ENCODE measurements around the gene TBCEL. TPM values are rescaled to one million over a fixed set of nuclear protein-coding genes. Genes with fewer than 3 reads are reported as not detected.

TBCEL gene
- total RNA-seq, 1 donor from 2014 or later, result 25.0 TPM

GRCh38 chr11:121035780-121036179 lies 11.9 kb downstream of the TBCEL start:
- no peak for TF ChIP-seq CTCF (IDR thresholded peaks at IDR 0.05; ENCODE audit: borderline replicate concordance)
- no peaks in the 10 kb centered on the region for H3K9me3 ChIP-seq (replicated peaks)
- no peaks in the 10 kb centered on the region for H3K36me3 ChIP-seq
- no peak overlapping the region for H3K4me3 ChIP-seq
- peaks cover 38% of the 10 kb centered on the region for H3K4me1 ChIP-seq
- H3K27ac ChIP-seq (replicated peaks), result no peak overlapping the region
- no peak for DNase-seq
- H3K27me3 ChIP-seq (ENCODE audit: low read depth), result no peaks in the 10 kb centered on the region
- intact Hi-C loops (cut with micrococcal nuclease), result no loop called here

- no peak for DNase-seq
- Histone ChIP-seq H3K27me3 (ENCODE audit: low read depth) (no peaks in the 10 kb centered on the region), H3K36me3 (no peaks in the 10 kb centered on the region), H3K4me1 (peaks cover 45% of the 10 kb centered on the region), H3K27ac (replicated peaks) (no peak overlapping the region), H3K4me3 (no peak overlapping the region), H3K9me3 (replicated peaks) (no peaks in the 10 kb centered on the region)
- no peak for TF ChIP-seq CTCF (IDR thresholded peaks at IDR 0.05; ENCODE audit: borderline replicate concordance)
- intact Hi-C loops (cut with micrococcal nuclease), result no loop called here
Measured at GRCh38 chr11:121037016-121037415, 13.1 kb downstream of the TBCEL start.

GRCh38 chr11:121038648-121039409 lies 14.9 kb downstream of the TBCEL start:
- no peaks in the 10 kb centered on the region for H3K36me3 ChIP-seq
- H3K27ac ChIP-seq (replicated peaks), result no peak overlapping the region
- H3K4me3 ChIP-seq, result no peak overlapping the region
- H3K4me1 ChIP-seq, result peaks cover 53% of the 10 kb centered on the region
- intact Hi-C loops (cut with micrococcal nuclease), result no loop called here
- no peak for TF ChIP-seq CTCF (IDR thresholded peaks at IDR 0.05; ENCODE audit: borderline replicate concordance)
- H3K27me3 ChIP-seq (ENCODE audit: low read depth), result no peaks in the 10 kb centered on the region
- no peak for DNase-seq
- no peaks in the 10 kb centered on the region for H3K9me3 ChIP-seq (replicated peaks)

- Histone ChIP-seq H3K27me3 (ENCODE audit: low read depth) (no peaks in the 10 kb centered on the region), H3K4me1 (peaks cover 53% of the 10 kb centered on the region), H3K9me3 (replicated peaks) (no peaks in the 10 kb centered on the region), H3K36me3 (no peaks in the 10 kb centered on the region), H3K27ac (replicated peaks) (no peak overlapping the region), H3K4me3 (no peak overlapping the region)
- no peak for TF ChIP-seq CTCF (IDR thresholded peaks at IDR 0.05; ENCODE audit: borderline replicate concordance)
- no peak for DNase-seq
- intact Hi-C loops (cut with micrococcal nuclease), result no loop called here
Measured at GRCh38 chr11:121039971-121040613, 16.2 kb downstream of the TBCEL start.

- Histone ChIP-seq H3K4me3 (no peak overlapping the region), H3K27ac (replicated peaks) (no peak overlapping the region), H3K27me3 (ENCODE audit: low read depth) (no peaks in the 10 kb centered on the region), H3K4me1 (peaks cover 51% of the 10 kb centered on the region), H3K9me3 (replicated peaks) (no peaks in the 10 kb centered on the region), H3K36me3 (peaks cover 2% of the 10 kb centered on the region)
- TF ChIP-seq CTCF (IDR thresholded peaks at IDR 0.05; ENCODE audit: borderline replicate concordance), result no peak
- no peak for DNase-seq
- intact Hi-C loops (cut with micrococcal nuclease), result no loop called here
Measured at GRCh38 chr11:121040614-121041002, 16.7 kb downstream of the TBCEL start.

Measured in left ventricle myocardium inferior (tissue), 1 donor.